Activated T-helper 1 cell treated with Interleukin-2 at 50 U/mL for 16 hours (primary cell): Measurements from ENCODE around the gene TBC1D1.

Experiments used
- DNase-seq: peaks from one replicate; pipeline ENCODE4 v3.0.0-alpha.2; 2020; ENCODE audit warnings: low read depth

Gene TBC1D1

GRCh38 chr4:38082424-38083385, 191.8 kb downstream of the TBC1D1 start:
- no peak for DNase-seq

- DNase-seq, result no peak
Measured at GRCh38 chr4:38084877-38085711, 194.2 kb downstream of the TBC1D1 start.

GRCh38 chr4:38085751-38086150, 194.9 kb downstream of the TBC1D1 start:
- no peak for DNase-seq

- DNase-seq, result no peak
Measured at GRCh38 chr4:38086151-38086848, 195.4 kb downstream of the TBC1D1 start.

GRCh38 chr4:38086849-38087226, 196.0 kb downstream of the TBC1D1 start:
- no peak for DNase-seq

GRCh38 chr4:38088321-38088720, 197.4 kb downstream of the TBC1D1 start:
- no peak for DNase-seq

GRCh38 chr4:38089961-38090360, 199.1 kb downstream of the TBC1D1 start:
- DNase-seq, result no peak

- no peak for DNase-seq
Measured at GRCh38 chr4:38090455-38091246, 199.8 kb downstream of the TBC1D1 start.

- no peak for DNase-seq
Measured at GRCh38 chr4:38091636-38092035, 200.8 kb downstream of the TBC1D1 start.

GRCh38 chr4:38092701-38093100, 201.8 kb downstream of the TBC1D1 start:
- no peak for DNase-seq

GRCh38 chr4:38094419-38094818, 203.5 kb downstream of the TBC1D1 start:
- DNase-seq, result no peak

GRCh38 chr4:38095691-38096090, 204.8 kb downstream of the TBC1D1 start:
- no peak for DNase-seq

GRCh38 chr4:38097818-38098217, 206.9 kb downstream of the TBC1D1 start:
- no peak for DNase-seq

GRCh38 chr4:38099020-38099600, 208.2 kb downstream of the TBC1D1 start:
- no peak for DNase-seq

- no peak for DNase-seq
Measured at GRCh38 chr4:38099908-38100407, 209.1 kb downstream of the TBC1D1 start.

GRCh38 chr4:38100474-38101255, 209.8 kb downstream of the TBC1D1 start:
- no peak for DNase-seq

GRCh38 chr4:38101563-38101962, 210.7 kb downstream of the TBC1D1 start:
- DNase-seq, result no peak

- no peak for DNase-seq
Measured at GRCh38 chr4:38102957-38103588, 212.2 kb downstream of the TBC1D1 start.

GRCh38 chr4:38105475-38106220, 214.8 kb downstream of the TBC1D1 start:
- DNase-seq, result no peak
